ENCODE measurements around the gene ICOSLG.
"Not testable (repeated sequence)": the region's sequence is repeated elsewhere in the genome, so short reads cannot be mapped to it uniquely, and the experiment has no call there.

- TF ChIP-seq EZH2 (IDR thresholded peaks at IDR 0.05; ENCODE audit: borderline replicate concordance, low read depth, low read length, severe bottlenecking); CTCF (IDR thresholded peaks at IDR 0.05; ENCODE audit: borderline replicate concordance, extremely low read depth, low read length, poor library complexity, severe bottlenecking): not testable (repeated sequence)
These were observed 22.3 kb downstream of the ICOSLG start for GRCh38 chr21:44218461-44218860.

Data from DND-41 (cell line).